GF-D8 (cell line): ENCODE measurements around the gene CPNE4.
"Not testable (repeated sequence)": the region's sequence is repeated elsewhere in the genome, so short reads cannot be mapped to it uniquely, and the experiment has no call there.

Experiments used
- DNase-seq: peaks from one replicate; lab custom pipeline; 2025; lab: John Stamatoyannopoulos, UW

The CPNE4 gene

GRCh38 chr3:132016061-132017041 lies 18.5 kb downstream of the CPNE4 start:
- DNase-seq, result no peak

DNA sequence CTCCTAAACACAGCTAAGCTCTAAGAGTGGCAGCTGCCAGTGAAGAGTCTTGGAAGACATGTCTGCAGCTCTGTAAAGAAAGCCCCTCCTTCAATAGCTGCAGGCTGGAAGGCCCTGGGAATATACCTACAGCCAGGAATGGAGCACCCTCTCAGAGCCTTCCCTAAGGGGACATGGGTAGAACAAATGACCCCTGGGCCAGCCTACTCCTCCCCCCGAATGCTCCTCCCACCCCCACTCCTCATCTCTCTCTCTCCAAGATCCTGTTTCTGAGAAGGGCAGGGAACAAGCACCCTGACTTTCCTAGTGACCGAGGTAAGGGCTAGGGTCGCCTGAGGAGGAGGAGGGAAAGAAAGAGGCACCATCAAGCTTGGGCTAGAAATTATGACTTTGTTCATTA lies 20.7 kb downstream of the CPNE4 start:
- DNase-seq, result no peak

GRCh38 chr3:132009241-132009640 lies 25.6 kb downstream of the CPNE4 start:
- DNase-seq, result no peak

- no peak for DNase-seq
These were observed 26.0 kb downstream of the CPNE4 start for GRCh38 chr3:132008837-132009236.

DNA sequence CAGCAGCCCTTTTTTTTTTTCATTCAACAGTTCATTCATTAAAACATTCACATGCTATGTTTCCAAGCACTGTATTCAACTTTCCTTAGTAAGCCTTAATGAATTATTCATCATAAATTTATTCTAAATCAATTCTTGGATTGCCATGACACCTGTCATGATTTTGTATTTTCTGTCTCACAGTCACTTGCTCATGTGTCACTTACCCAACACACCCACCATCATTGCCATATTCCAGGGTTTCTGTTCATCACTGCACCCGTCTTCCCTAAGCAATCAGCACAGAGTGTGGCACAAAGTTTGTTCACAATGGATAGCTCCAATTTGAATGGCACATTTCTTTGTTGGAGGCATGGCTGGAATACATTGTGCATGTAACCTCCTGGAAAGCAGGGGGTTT lies 27.2 kb downstream of the CPNE4 start:
- DNase-seq, result no peak

GRCh38 chr3:132006605-132007204 lies 28.1 kb downstream of the CPNE4 start:
- no peak for DNase-seq

DNA sequence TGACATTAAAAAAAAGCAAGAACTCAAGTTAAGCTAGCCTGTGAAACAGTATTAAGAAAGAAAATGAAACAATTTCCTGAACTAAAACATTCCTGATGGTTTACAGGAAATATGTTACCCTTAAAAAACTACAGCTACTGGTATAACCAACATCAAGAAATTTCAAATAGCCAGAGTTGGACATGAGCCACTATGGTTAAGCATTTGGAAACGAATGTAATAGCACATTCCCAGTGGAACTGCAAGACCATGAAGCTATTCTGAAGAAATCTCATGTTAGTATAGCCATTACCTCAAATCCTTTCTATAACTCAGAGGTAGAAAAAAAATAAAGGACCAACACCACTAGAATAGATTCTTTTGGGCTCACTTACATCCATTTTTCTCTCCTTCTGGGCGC lies 30.2 kb downstream of the CPNE4 start:
- no peak for DNase-seq

DNA sequence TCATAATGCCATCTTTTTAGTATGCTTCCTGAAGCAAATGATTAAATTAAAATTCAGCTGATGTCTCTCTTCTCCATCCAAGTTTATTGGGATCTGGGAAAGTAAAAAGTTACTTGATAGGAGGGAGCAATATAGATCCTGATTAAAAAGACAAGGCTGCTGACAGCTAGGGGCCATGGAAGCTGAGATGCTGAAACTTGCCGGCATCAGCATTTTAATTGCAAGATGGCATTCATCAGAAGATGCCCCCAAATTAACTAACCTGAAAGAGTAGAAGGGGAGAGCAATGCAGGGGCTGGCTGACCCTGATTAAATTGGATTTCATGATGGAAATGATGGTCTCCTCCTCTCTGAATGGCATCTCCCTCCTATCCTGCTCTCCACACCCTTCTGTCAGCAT lies 31.1 kb downstream of the CPNE4 start:
- DNase-seq, result no peak

- DNase-seq, result no peak
These were observed 32.8 kb downstream of the CPNE4 start for GRCh38 chr3:132001999-132002398.

- no peak for DNase-seq
These were observed 33.8 kb downstream of the CPNE4 start for GRCh38 chr3:132001036-132001435.

- DNase-seq, result no peak
These were observed 36.8 kb downstream of the CPNE4 start for GRCh38 chr3:131998027-131998426.

DNA sequence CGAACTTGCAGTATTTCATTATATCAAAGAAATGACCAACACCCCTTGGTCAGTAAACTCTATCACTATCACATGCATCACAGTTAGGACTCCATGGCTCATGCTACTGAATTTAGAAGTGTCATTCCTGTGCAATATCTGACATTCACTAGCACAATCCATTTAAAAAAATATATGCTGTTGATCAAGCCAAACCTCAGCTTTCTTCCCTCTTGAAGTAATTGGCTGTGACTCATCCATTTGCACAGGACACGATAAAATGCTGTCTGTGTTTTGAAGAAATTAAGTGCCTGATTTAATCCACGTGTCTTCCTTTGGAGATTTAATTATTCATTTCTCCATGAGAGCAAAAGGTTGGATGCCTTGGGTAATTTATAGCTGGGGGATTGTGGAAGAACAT lies 38.9 kb downstream of the CPNE4 start:
- DNase-seq, result no peak

DNA sequence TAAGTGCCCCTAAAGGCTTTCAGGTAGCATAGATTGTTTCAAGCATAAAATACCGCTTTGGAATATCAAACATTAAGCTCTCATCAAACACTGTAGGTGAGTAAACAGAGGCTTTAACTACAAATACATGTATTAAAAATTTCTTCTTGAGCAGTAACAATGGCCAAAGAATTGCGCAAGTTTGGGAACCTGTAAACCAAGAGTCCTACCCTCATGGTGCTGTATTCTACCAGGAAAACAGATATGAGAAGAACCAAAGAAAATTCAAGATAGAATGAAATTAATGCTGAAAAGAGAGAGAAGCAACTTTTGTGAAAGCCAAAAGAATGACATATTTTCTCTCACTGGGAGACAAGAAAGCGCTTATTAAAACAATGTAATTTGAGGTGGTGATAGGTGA lies 45.5 kb downstream of the CPNE4 start:
- DNase-seq, result no peak

GRCh38 chr3:131988209-131988608 lies 46.6 kb downstream of the CPNE4 start:
- DNase-seq, result no peak

DNA sequence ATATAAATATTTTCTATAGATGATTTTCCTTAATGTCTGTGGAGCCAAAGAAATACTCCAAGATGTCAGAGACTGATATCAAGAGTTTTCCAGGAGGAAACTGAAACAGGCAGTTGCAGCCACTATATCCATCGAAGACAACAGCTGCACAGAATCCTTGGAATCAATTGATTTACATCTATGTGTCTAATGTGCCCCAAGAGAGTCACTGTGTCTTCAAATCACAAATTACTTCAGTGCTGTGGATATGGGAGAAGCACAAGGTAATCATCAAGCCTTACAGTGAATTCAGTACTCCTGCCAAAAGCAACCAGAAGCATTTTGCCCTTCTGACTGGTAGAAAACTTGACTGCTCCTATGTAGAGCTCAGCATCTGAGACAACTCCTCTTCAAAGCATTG lies 51.1 kb downstream of the CPNE4 start:
- DNase-seq, result no peak

DNA sequence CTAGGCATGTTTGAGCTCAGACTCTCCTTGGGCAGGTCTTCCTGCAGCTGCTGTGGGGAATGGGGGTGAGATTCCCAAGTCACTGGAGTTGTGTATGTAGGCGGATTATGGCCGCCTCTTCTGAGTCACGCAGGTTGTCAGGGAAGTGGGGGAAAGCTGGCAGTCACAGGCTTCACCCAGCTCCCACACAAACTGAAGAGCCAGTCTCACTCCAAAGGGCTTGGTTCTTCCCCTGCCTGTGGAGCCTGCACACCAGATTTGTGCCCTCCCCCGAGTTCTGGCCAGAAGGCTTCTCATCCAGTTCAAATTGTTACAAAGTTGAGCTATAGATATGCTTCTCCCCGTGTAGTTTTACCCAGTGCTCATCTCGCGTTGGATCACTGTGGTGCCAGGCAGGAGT lies 53.5 kb downstream of the CPNE4 start:
- DNase-seq, result no peak

DNA sequence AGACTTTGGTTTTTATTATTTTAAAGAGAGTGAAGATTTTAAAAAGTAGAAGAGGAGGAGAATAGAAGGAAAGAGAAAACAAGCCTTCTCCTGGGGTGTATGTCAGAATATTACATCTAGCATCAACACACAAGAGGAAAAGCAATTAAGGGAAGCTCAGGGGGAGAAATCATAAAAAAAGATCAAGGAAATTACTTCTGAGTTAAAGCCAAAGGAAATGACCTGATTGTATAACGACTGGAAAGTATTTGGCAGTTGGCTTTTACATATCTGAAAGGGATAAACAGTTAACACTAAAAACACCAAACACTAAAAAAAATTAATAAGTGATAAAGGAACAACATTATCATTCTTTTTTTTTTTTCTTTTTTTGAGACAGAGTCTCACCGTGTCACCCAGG lies 58.4 kb downstream of the CPNE4 start:
- no peak for DNase-seq

- no peak for DNase-seq
These were observed 59.8 kb downstream of the CPNE4 start for GRCh38 chr3:131975047-131975446.

DNA sequence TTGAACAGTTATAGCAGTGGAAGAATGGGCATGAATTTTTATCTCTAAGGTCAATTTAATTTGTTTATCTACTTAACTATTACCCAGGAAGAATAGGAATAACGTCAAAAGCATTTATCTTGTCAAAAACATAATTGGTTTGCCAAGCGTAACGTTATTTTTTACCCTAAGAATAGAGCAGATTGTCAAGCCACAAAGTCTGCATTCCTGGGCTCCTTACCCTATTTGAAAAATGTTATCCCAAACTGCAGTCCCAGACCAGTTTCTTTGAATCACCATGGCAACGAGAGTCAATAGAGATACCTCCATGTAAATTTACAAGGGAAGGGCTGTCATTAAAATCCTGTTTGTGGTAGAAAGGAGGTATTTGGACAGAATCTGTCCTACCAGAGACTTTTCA lies 61.1 kb downstream of the CPNE4 start:
- no peak for DNase-seq

DNA sequence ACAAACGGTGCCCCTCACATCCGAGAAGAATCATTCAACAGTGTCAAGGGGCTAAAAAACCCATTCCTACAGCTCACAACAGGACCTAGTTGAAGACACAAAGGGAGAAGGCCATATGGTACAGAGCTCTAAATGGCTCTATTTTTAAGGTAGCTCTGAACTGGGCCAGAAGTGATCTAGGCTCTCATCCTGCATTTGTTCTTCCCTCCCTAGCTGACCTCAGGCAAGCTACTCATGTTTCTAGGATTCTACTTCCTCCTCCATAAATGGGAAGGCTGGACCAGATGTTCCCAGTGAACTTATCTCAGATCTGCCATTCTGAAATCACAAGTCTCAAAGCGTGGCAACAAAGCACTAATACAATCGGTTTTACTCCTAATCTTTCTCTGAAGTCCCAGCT lies 62.3 kb downstream of the CPNE4 start:
- DNase-seq, result no peak

DNA sequence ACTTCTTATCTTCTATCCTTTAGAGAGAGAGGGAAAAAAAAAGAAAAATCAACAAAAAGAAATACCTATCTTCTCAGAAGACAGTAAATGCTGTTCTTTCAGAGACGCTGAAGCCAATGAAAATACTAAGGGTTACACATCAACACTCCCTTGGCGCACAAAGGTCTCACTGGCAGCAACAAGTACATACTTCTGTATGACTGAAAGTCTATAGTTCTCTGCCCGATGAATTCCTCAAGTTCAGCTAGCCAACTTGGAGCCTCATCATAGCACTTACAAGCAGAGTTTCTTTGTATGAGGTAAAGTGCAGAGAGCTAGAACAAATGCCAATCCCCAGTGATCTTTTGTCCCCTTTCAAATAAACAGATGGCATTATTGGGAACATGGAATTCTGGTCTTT lies 62.7 kb downstream of the CPNE4 start:
- no peak for DNase-seq

DNA sequence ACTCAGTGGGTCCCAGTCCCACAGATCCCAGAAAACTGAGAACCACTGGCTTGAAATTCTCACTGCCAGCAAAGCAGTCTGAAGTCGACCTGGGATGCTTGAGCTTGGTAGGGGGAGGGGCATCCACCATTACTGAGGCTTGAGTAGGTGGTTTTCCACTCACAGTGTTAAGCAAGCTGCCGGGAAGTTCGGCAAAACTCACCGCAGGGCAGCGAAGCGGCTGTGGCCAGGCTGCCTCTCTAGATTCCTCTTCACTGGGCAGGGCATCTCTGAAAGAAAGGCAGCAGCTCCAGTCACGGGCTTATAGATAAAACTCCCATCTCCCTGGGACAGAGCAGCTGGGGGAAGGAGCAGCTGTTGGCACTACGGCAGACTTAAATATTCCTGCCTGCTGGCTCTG lies 71.4 kb downstream of the CPNE4 start:
- DNase-seq, result not testable (repeated sequence)

DNA sequence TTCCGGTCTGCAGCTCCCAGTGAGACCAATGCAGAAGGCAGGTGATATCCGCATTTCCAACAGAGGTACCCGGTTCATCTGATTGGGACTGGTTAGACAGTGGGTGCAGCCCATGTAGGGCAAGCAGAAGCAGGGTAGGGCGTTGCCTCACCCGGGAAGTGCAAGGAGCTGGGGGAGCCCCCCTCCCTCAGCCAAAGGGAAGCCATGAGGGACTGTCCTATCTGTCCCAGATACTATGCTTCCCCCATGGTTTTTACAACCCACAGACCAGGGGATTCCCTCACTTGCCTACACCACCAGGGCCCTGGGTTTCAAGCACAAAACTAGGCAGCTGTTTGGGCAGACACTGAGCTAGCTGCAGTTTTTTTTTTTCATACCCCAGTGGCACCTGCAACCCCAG lies 71.8 kb downstream of the CPNE4 start:
- no peak for DNase-seq

GRCh38 chr3:131960324-131960723 lies 74.5 kb downstream of the CPNE4 start:
- DNase-seq, result no peak
